ENCODE data around the gene FAM216A.
A peak's percentile ranks its signal among the peaks of the same experiment; 100 is the strongest.
"Not testable (repeated sequence)": the region's sequence is repeated elsewhere in the genome, so short reads cannot be mapped to it uniquely, and the experiment has no call there.

Gene FAM216A

GRCh38 chr12:110468214-110469048 is at the start of gene FAM216A, which contains the start of gene GPN3:
Gene FAM216A (plus strand): TSS chr12:110468845. CDS start chr12:110468876, 31 bp downstream.
Gene GPN3 (minus strand): TSS chr12:110468257. CDS start chr12:110468203, 54 bp downstream.
- DNase-seq (ENCODE audit: low read depth in 2 of 2), result peak; percentile 81 to 89

DNA sequence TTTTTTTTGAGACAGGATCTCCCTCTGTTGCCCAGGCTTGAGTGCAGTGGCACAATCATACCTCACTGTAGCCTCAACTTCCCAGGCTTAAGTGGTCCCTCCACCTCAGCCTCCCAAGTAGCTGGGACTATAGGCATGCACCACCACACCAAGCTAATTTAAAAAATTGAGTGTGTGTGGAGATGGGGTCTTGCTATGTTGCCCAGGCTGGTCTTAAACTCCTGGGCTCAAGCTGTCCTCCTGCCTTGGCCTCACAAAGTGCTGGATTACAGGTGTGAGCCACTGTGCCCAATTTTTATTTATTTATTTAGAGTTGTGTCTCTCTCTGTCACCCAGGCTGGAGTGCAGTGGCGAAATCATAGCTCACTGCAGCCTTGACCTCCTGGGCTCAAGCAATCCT is 48.0 kb upstream of the FAM216A start:
- DNase-seq (ENCODE audit: low read depth in 2 of 2), result not testable (repeated sequence)

GRCh38 chr12:110421159-110421661 is 47.4 kb upstream of the FAM216A start:
- no peak for DNase-seq (ENCODE audit: low read depth in 2 of 2)

GRCh38 chr12:110421701-110422100 is 46.9 kb upstream of the FAM216A start:
- DNase-seq (ENCODE audit: low read depth in 2 of 2), result no peak

GRCh38 chr12:110424237-110424636 is 44.4 kb upstream of the FAM216A start:
- DNase-seq (ENCODE audit: low read depth in 2 of 2), result no peak

- DNase-seq (ENCODE audit: low read depth in 2 of 2), result no peak
Observed at GRCh38 chr12:110426406-110426805, 42.2 kb upstream of the FAM216A start.

DNA sequence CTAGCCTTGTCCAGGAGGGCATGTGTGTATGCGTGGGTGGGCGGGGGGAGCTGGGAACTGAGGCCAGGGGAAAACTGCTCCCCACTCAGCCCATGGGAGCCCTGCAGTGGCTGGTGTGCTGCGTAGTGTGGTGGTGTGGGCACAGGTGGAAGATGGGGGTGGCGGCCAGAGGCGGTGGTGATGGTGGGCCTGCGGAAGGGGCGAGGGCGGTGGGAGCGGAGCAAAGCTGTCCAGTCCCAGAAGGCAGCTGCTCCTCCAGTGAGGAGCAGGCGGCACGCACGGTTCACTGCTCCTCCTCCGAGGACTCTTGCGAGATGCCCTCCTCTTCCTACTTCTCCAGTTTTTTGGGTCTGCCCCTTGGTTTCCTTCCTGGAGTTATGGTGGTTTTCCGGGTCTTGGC is 39.0 kb upstream of the FAM216A start:
- not testable (repeated sequence) for DNase-seq (ENCODE audit: low read depth in 2 of 2)

DNA sequence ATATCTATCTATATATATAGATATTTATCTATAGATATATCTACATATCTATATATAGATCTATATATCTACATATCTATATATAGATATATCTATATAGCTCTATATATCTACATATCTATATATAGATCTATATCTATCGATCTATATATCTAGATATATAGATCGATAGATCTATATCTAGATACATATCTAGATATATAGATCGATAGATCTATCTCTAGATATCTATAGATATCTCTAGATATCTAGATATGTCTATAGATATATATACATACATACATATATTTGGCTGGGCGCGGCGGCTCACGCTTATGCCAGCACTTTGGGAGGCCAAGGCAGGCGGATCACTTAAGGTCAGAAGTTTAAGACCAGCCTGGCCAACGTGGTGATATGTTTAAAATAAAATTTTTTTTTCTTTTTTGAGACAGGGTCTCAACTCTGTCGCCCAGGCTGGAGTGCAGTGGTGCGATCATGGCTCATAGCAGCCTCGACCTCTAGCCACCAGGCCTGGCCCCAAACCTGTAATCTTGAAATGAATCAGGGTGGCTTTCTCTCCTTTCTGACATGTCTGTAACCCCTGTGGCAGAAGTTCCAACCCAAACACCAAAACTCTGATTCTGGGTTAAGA is 36.6 kb upstream of the FAM216A start:
- no peak for DNase-seq (ENCODE audit: low read depth in 2 of 2)

DNA sequence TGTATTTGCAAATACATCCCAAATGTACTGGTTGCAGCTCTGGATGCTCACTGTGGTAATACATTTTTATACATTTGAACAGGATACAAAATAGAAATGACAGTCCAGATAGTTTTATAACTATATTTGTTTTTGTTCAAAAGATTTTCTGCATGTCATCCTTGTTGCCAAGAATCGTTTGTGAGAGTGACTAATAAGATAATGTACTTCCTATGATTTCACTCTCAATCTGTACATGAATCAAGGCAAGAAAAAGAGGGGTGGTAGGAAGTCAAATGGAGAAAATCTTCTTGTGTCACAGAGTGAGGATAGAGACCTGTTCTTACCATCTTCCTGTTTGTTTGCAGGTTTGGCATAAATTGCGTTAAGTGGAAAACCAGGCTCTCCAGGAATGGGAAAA is 32.4 kb upstream of the FAM216A start:
- no peak for DNase-seq (ENCODE audit: low read depth in 2 of 2)

GRCh38 chr12:110444455-110444854 is 24.2 kb upstream of the FAM216A start:
- no peak for DNase-seq (ENCODE audit: low read depth in 2 of 2)

- peak; percentile 82 to 84 for DNase-seq (ENCODE audit: low read depth in 2 of 2)
Observed at GRCh38 chr12:110449799-110450497, 18.7 kb upstream of the FAM216A start, which contains the start of gene ARPC3. Gene ARPC3 (minus strand): TSS chr12:110450337. CDS start chr12:110450260, 77 bp downstream.

DNA sequence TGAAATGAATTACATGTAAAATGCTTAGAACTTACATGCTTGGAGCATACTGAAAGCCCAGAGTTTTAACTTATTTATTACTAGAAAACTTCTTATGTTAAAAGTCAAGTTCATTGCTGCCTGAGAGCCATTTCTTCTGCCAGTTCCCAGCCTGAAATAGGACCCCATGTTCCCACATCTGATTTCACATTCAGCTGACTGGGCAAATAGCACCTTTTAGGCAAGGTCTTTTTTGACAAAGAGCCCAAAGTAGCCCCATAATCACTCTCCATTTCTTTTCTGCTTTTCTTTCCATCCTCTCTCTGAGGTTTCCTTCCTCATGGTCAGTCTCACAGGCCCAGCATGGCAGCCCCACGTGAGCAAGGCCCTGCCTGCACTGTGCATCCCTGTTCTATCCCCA is 17.4 kb upstream of the FAM216A start:
- no peak for DNase-seq (ENCODE audit: low read depth in 2 of 2)

DNA sequence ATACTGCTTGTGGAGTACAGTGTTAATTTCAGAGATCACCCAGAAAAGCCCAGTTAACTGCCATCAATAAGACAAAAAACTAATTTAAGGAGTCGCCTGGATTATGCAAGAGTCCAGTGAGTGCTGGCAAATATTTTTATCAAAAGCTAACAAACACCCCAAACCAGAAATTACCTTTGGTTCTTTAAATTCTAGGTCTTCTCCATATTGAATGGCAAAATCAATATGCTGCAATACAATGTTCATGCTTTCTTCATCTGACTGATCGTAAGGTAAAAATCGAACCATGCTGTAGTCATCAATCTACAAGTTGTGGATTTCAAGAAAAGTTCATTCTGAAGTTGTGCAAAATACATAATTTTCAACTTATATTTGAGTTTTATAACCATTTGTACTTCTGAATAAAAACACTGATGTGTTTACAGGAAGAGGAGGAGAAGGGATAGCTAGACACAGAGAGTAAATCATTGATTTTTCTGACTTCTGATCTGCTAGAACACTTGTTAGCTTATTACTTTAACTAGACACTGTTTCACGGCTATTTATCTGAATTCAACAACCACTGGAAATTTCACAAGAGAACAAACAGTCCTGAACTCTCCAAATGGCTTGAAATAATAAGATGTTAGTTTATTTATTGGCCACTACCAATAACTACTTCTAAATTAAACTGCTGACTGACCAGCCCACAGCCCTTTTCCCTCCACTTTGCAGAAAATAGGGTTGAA is 14.9 kb upstream of the FAM216A start:
- DNase-seq (ENCODE audit: low read depth in 2 of 2), result no peak

DNA sequence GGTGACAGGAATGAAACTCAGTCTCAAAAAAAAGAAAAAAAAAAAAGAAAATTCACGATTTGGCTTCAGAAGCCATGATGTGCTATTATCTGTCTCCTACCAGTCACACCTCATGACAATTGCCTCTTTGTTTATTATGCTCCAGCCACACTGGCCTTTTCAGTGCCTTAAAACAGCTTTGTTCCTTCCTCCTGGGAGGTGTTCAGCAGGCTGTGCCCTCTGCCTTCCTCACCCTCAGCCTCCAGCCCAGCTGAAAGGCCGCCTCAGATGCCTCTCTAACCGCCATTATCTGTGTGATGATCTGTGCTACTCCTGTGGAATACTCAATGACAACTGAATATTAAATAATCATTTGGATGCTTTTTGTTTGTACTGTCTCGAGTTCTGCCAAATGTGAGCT is 9.9 kb upstream of the FAM216A start:
- no peak for DNase-seq (ENCODE audit: low read depth in 2 of 2)

- DNase-seq (ENCODE audit: low read depth in 2 of 2), result not testable (repeated sequence)
Observed at GRCh38 chr12:110461189-110461588, 7.5 kb upstream of the FAM216A start.

DNA sequence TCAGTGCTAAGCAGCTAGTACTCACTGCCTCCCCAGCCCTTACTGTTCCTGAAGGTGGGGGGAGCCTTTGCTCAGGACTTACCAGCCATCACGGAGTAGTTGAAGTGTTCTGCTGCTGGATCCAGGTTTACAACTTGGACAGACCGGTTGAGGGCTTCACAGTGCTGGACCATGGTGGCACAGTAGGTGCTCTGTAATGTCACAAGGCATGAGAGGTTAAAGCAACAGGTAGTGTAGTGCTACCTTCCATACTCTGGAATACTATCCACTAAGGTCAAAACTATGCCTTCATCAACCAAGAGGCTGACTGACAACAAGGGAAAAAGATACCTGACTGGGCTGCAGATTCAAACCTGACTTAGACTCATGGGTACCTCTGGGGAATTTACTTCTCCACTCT is 3.6 kb upstream of the FAM216A start:
- DNase-seq (ENCODE audit: low read depth in 2 of 2), result no peak

DNA sequence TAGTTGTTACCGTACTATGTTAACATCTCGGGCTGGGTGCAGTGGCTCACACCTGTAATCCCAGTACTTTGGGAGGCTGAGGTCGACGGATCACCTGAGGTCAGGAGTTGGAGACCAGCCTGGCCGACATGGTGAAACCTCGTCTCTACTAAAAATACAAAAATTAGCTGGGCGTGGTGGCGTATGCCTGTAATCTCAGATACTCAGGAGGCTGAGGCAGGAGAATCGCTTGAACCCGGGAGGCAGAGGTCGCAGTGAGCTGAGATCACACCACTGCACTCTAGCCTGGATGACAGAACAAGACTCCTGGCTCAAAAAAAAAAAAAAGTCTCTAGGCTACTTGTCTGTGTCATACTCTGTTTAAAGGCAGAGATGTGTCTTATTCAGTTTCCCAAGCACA is 2.9 kb upstream of the FAM216A start:
- DNase-seq (ENCODE audit: low read depth in 2 of 2), result not testable (repeated sequence)

DNA sequence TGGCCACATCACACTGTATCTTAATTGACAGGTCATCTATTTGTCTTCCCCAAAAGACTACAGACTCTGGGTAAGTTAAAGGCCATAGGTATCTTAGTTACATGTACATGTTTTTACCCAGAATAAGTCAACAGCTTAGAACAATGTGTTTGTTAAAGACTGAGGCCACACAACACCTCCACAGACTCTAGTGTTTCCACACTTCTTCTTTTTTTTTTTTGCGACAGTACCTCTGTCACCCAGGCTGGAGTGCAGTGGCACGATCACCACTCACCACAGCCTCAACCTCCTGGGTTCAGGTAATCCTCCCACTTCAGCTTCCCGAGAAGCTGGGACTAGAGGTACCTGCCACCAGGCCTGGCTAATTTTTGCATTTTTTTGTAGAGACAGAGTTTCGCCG is 1.9 kb upstream of the FAM216A start:
- no peak for DNase-seq (ENCODE audit: low read depth in 2 of 2)

- DNase-seq (ENCODE audit: low read depth in 2 of 2), result no peak
Observed at GRCh38 chr12:110467847-110468213, 815 bp upstream of the FAM216A start.

DNA sequence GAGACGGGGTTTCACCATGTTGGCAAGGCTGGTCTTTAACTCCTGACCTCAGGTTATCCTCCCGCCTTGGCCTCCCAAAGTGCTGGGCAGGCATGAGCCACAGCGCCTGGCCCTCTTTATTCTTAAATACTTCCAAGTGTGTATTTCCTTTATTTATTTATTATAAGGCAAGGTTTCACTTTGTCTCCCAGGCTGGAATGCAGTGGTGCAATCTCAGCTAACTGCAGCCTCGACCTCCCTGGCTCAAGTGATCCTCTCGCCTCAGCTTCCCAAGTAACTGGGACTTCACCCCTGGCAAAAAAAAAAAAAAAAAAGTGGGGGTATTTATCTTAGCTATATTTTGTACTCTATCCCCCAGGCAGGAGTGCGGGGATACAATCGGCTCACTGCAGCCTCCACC is 6.8 kb downstream of the FAM216A start:
- no peak for DNase-seq (ENCODE audit: low read depth in 2 of 2)

- no peak for DNase-seq (ENCODE audit: low read depth in 2 of 2)
Observed at GRCh38 chr12:110498984-110499706, 30.5 kb downstream of the FAM216A start.
